A204.1 (cell line): ENCODE measurements around the gene RHBDF1.
"Not testable (repeated sequence)": the region's sequence is repeated elsewhere in the genome, so short reads cannot be mapped to it uniquely, and the experiment has no call there.

Source experiments
- FAIRE-seq: peaks from 2 replicates; lab custom pipeline; 2012; peaks lifted over from hg19 to GRCh38; lab: Jason Lieb, UNC

Gene RHBDF1

GRCh38 chr16:58491-59439 is 13.7 kb downstream of the RHBDF1 start:
- FAIRE-seq, result no peak

DNA sequence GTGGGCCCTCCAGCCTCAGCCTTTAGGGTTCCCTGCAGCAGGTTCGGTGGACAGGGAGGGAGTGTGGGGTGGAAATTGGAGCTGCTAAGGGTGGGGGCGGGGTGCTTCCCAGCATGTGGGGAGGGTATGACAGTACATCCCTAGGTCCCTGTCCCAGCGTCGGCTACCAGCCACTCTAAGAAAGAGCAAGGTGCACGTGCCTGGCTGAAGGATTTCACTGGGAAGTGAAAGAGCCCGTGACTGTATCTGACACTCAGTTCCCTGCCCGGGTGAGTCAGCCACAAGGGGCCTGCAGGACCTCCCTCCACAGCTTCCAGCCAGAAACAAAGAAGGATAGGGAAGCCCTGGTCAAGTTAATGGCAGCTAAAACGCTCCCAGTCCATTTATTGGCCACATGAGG is 14.7 kb downstream of the RHBDF1 start:
- FAIRE-seq, result no peak

DNA sequence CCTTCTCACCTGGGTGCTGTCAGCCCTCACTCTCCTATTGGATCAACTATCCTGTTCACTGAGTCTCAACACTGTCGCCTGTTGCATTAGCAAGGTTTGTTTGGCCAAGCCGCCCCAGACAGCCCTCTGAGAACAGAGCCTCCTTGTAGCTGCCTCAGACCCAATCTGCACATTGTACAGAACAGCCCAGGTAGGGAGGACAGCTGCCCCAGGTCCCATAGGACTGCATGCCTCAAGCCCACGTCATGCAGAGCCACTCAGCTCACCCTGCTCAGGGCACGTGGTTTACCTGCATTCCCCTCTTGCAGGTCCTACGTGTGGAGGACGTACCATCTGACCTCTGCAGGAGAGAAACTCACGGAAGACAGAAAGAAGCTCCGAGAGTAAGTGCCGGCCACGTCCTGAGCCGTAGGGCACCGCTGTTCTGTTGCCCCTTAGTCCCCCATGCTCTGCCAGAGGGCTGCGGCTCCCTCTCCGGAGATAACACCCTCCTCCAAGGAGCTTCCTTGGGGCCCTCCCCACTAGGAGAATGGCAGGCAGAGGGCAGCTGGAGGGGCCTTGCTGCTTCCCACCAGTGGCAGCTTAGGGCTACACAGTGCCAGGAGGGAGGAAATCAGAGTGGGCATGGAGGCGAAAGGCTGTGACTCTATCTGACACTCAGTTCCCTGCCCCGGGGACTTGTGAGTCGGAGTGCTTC is 16.1 kb downstream of the RHBDF1 start:
- FAIRE-seq, result no peak

DNA sequence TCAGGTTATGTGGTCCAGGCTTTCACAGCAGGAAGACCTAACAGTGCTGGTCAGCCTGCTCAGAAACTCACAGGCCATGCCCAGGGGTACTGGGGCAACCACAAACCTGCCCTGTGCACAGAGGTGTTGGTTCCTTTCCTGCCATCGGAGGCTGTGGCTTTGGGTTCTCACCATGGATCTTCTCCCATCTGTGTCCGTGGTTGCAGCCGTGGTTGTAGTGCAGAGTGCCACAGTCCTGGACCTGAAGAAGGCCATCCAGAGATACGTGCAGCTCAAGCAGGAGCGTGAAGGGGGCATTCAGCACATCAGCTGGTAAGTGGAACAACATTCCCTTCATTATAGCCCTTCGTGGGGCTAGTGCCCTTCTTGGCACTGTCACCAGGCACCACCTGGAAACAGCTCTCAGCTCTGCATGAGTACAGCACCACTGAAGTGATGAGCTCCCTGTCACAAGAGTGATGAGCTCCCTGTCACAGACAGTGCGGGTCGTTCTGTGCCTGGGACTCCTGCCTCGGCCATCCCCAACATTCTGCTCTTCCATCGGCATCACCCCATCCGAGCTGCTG is 16.8 kb downstream of the RHBDF1 start:
- FAIRE-seq, result no peak

GRCh38 chr16:54237-54581 is 18.2 kb downstream of the RHBDF1 start:
- FAIRE-seq, result no peak

DNA sequence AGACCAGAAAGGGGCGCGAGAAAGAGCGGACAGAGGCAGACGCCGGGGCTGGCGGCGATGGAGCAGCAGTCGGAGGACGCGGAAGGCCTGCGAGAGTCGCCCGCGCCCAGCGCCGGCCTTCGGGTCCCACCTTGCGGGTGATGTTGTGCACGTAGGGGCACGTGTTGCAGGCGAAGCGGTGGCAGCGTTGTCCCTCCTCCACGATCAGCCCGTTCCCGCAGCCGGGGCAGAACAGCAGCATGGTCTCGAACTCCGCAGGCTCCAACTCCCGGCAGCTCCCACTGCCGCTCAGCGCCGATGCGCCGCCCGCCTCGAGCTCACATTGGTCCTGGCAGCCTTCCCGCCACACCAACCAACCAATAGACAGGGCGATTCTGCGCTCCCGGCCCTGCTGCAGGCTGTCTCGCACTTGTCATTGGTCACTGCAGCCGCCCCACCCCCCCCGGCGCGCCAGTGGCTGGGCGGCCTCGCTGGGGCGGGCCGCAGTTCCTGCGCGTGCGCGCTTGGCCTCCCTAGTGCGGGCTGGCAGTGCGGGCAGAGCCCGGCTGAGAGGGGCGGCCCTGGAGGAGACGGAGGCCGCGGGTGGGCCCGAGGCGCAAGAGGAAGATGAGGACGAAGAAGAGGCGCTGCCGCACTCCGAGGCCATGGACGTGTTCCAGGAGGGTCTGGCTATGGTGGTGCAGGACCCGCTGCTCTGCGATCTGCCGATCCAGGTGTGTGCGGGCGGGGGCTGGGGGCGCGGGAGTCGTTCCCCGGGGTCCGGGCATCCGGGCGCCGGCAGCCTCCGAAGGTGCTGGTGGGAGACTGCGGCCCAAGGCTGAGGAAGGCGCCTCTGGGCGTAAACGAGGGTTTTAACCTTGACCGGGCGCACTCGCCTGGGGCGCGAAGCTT is 18.8 kb downstream of the RHBDF1 start, which contains the start of the genes POLR3K and SNRNP25:
Gene POLR3K, minus strand, starts transcription at position 263 of the 891 bp plus-strand sequence. Its CDS starts 22 bp downstream, at position 241.
Gene SNRNP25, plus strand, starts transcription at position 483 of the 891 bp plus-strand sequence. Its CDS starts 189 bp downstream, at position 672.
- peak; percentile 85 for FAIRE-seq

DNA sequence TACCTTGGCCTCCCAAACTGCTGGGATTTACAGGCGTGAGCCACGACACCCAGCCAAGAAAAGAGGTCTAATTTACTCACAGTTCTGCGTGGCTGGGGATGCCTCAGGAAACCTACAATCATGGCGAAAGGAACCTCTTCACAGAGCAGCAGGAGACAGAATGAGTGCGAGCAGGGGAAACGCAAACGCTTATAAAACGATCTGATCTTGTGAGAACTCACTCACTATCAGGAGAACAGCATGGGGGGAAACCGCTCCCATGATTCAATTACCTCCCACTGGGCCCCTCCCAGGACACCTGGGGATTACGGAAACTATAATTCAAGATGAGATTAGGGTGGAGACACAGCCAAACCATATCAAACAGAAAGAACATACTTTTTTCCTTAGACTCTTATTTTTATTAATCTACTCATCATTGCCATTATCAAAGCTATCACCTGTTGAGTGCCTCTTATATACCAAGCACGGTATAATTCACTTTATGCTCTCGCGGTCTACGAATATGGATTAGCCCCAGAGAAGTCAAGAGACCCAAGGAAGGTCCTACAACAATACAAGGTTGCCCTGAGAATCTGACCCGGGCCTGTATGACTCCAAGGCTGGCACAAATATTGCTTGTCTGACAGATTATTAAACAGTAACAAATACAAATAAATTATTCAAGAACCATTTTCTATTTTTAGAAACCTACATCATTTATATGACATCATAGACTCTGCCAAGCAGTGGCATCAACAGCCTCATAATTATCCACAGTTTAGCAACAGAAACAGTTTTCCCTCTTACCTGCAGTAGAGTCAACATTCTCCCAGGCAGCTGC is 21.5 kb downstream of the RHBDF1 start:
- FAIRE-seq, result no peak

DNA sequence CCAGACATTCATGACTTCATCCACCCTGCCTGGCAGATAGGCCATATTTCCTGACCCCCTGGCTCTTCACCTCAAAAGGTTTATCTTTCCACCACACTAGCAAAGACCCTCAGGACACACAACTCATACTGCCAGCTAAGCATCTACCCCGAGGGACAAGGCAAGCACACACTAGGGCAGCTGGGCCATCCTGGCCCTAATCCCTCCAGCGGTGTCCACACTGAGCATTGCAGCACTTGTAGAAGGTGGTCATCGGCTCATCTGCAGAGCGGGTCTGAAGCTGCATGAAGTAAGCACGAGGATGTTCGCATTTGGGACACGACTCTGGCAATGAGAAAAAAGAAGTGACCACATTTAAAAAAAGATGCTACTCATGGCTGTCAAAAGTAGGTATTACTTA is 25.2 kb downstream of the RHBDF1 start:
- FAIRE-seq, result no peak

- not testable (repeated sequence) for FAIRE-seq
Measured at GRCh38 chr16:46510-46909, 25.9 kb downstream of the RHBDF1 start.

GRCh38 chr16:45454-45853 is 27.0 kb downstream of the RHBDF1 start:
- FAIRE-seq, result no peak

DNA sequence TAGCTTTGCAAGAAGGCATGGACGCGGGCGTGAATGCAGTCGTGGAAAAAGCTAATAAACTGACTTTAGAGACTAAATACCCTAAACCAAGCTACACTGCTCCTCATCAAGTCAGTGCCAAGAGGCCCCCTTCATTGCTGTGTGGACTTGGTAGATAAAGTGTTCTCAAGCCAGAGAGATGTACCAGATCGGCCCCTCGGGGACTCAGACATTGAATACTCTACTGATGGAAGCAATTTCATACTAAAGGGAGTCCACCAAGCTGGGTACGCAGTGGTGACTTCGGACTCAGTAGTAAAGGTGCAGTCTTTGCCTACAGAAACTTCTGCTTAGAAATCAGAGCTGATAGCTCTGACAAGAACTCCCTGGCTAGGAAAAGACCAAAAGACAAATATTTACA is 27.8 kb downstream of the RHBDF1 start:
- FAIRE-seq, result no peak

GRCh38 chr16:43294-43693 is 29.1 kb downstream of the RHBDF1 start:
- FAIRE-seq, result no peak

- FAIRE-seq, result no peak
Measured at GRCh38 chr16:42691-43090, 29.7 kb downstream of the RHBDF1 start.

GRCh38 chr16:42069-42457 is 30.4 kb downstream of the RHBDF1 start:
- FAIRE-seq, result no peak

- no peak for FAIRE-seq
Measured at GRCh38 chr16:41439-42068, 30.9 kb downstream of the RHBDF1 start.

GRCh38 chr16:38941-39892 is 33.2 kb downstream of the RHBDF1 start:
- FAIRE-seq, result no peak

DNA sequence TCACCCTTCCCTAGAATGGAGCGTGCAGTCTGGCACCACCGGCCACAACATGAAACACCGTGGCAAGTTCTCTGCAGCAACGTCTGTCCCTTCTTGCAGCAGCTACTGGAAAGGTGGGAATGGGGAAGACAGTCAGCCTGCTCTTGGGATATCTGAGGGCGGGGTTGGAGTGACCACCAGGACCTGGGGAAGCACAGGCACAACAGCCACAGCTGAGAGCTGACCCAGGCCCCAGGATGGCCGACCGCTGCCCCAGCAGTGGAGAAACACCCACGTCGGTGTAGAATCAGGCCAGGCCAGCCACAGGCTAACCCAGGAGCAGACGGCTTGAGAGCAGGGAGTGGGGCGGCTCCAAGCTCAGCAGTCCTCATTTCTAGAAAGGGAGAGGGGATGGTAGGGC is 34.2 kb downstream of the RHBDF1 start:
- FAIRE-seq, result not testable (repeated sequence)

DNA sequence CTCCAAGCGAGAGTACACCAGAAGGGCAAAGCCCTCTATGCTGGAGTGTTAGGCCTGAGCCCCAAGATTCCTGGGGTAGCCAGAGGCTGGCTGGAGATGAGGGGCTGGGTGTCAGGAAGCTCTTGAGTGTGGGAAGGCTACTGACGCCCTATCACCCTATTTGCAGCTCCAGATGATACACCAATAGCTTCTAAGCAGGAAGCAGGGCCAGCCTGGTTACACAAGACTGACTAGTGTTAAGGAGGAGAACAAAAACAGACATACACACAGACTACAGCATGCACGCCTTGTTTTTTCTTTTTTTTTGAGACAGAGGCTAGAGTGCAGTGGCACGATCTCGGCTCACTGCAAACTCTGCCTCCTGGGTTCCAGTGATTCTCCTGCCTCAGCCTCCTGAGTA is 34.9 kb downstream of the RHBDF1 start:
- no peak for FAIRE-seq

GRCh38 chr16:36336-36984 is 36.0 kb downstream of the RHBDF1 start:
- no peak for FAIRE-seq
